ENCODE results near the gene HMGB2.

DNA sequence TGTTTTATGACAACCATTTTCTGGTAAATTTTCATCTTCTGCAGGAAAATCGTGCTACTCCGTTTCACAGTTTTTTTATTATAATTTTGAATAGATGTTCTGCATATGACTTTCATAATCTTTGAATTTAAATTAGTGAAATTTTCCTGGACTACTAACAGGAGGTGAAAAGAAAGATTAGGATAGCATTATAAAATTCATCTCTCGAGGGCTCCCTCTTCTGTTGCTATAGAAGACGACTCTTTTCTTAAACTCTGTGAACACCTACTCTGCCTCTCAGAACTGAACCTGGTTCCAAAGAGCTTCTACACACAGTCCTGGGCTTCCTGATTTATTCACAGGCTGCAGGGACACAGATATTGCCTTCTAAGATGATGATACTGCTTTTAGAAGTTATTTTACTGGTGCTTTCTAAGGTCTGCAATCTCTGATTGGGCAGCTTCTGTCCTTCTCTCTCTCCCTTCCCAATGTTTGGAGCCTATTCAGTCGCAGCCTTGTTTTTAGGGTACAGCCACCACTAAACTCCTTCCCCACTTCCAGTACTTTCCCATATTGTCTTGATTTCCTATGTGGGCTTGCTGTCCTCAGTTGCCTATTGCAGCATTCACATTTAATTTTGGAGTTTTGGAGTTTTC, 26.5 kb upstream of the HMGB2 start:
- TF ChIP-seq POLR2A (IDR thresholded peaks at IDR 0.05) (no peak), CTCF (IDR thresholded peaks at IDR 0.05) (peak in 1 of 6 experiments; percentile 14)
